Uterus (tissue), 2 donors: ENCODE data around the gene KRT8.

Experiments
- POLR2A ChIP-seq, 2 donors: fragments of 450-650 bp; IDR thresholded peaks; one replicate each; pipeline ENCODE4 v1.6.1; 2016; ENCODE audit warnings: antibody characterized with exemption in 2 of 2, mild to moderate bottlenecking in 1 of 2, moderate library complexity in 1 of 2
- TF ChIP-seq, protein P1 (sequence below), 4 experiments: fragments of 200-600 bp in 2 of 4; fragments of 450-650 bp in 2 of 4; sonication (generic) in 2 of 4; IDR thresholded peaks; one replicate each; pipeline ENCODE4 v1.5.1; 2016 to 2019; ENCODE audit warnings: antibody characterized with exemption in 4 of 4, mild to moderate bottlenecking in 2 of 4, moderate library complexity in 1 of 4

GRCh38 chr12:52914576-52915121 lies 9.8 kb upstream of the KRT8 start:
- TF ChIP-seq, protein P1, sequence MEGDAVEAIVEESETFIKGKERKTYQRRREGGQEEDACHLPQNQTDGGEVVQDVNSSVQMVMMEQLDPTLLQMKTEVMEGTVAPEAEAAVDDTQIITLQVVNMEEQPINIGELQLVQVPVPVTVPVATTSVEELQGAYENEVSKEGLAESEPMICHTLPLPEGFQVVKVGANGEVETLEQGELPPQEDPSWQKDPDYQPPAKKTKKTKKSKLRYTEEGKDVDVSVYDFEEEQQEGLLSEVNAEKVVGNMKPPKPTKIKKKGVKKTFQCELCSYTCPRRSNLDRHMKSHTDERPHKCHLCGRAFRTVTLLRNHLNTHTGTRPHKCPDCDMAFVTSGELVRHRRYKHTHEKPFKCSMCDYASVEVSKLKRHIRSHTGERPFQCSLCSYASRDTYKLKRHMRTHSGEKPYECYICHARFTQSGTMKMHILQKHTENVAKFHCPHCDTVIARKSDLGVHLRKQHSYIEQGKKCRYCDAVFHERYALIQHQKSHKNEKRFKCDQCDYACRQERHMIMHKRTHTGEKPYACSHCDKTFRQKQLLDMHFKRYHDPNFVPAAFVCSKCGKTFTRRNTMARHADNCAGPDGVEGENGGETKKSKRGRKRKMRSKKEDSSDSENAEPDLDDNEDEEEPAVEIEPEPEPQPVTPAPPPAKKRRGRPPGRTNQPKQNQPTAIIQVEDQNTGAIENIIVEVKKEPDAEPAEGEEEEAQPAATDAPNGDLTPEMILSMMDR (IDR thresholded peaks at IDR 0.05), result no peak
- no peak for TF ChIP-seq POLR2A (IDR thresholded peaks at IDR 0.05)
